Lower leg skin (tissue), 3 donors: ENCODE results near the gene FLNA.

Experiments used
- POLR2A ChIP-seq, 2 donors: fragments of 450-650 bp; IDR thresholded peaks; one replicate each; pipeline ENCODE4 v1.6.1; 2016 to 2017; ENCODE audit warnings: antibody characterized with exemption in 2 of 2, mild to moderate bottlenecking in 1 of 2, moderate library complexity in 1 of 2
- TF ChIP-seq, protein P1 (sequence below), 3 donors: fragments of 450-650 bp; IDR thresholded peaks; one replicate each; pipeline ENCODE4 v1.5.1; 2016; ENCODE audit warnings: antibody characterized with exemption in 3 of 3, mild to moderate bottlenecking in 3 of 3, moderate library complexity in 2 of 3

DNA sequence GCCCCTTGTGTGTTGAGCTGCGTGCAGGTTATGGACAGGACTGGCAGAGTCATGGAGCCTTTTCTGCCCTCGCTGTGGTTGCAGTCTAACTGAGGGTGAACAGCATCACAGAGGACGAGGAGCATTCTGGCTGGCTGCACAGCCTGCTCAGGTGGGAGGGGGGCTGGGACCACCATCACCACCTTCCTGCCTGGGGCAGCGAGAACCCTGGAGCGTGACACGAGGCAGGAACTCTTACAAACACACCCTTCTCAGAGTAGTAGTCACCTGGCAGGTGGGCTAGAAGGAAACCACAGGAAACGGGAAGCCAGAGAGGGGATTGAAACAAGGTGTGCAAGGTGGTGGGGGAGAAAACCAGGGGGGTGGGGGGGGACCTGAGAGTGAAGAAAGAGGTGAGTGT lies 53.3 kb downstream of the FLNA start:
- TF ChIP-seq, protein P1, sequence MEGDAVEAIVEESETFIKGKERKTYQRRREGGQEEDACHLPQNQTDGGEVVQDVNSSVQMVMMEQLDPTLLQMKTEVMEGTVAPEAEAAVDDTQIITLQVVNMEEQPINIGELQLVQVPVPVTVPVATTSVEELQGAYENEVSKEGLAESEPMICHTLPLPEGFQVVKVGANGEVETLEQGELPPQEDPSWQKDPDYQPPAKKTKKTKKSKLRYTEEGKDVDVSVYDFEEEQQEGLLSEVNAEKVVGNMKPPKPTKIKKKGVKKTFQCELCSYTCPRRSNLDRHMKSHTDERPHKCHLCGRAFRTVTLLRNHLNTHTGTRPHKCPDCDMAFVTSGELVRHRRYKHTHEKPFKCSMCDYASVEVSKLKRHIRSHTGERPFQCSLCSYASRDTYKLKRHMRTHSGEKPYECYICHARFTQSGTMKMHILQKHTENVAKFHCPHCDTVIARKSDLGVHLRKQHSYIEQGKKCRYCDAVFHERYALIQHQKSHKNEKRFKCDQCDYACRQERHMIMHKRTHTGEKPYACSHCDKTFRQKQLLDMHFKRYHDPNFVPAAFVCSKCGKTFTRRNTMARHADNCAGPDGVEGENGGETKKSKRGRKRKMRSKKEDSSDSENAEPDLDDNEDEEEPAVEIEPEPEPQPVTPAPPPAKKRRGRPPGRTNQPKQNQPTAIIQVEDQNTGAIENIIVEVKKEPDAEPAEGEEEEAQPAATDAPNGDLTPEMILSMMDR (IDR thresholded peaks at IDR 0.05): no peak
- TF ChIP-seq POLR2A (IDR thresholded peaks at IDR 0.05): no peak
